Measurements from ENCODE around the gene MGRN1.

GRCh38 chr16:4576008-4576407, 48.6 kb upstream of the MGRN1 start:
- TF ChIP-seq CREB1 (IDR thresholded peaks at IDR 0.05; ENCODE audit: low read depth) (no peak), EP300 (IDR thresholded peaks at IDR 0.05; ENCODE audit: borderline replicate concordance) (no peak)
- TF ChIP-seq, protein P1, sequence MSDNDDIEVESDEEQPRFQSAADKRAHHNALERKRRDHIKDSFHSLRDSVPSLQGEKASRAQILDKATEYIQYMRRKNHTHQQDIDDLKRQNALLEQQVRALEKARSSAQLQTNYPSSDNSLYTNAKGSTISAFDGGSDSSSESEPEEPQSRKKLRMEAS (IDR thresholded peaks at IDR 0.05), result no peak

Measured in Ishikawa (cell line).